Superior temporal gyrus (tissue), 1 donor: ENCODE results near the gene GANAB.
"Not testable (repeated sequence)": the region's sequence is repeated elsewhere in the genome, so short reads cannot be mapped to it uniquely, and the experiment has no call there.

Source experiments
- DNase-seq: peaks from one replicate; pipeline ENCODE4 v3.0.0-alpha.2; 2016; ENCODE audit errors: extremely low spot score

GANAB gene

GRCh38 chr11:62621567-62622470 lies 24.6 kb downstream of the GANAB start, which contains the start of gene B3GAT3:
B3GAT3 (minus strand) TSS chr11:62621986; CDS start chr11:62621947, 39 bp downstream.
- peak; percentile 98 for DNase-seq

GRCh38 chr11:62621027-62621566 lies 25.3 kb downstream of the GANAB start:
- DNase-seq = no peak

- not testable (repeated sequence) for DNase-seq
Observed at GRCh38 chr11:62616957-62617356, 29.5 kb downstream of the GANAB start.

- DNase-seq = no peak
Observed at GRCh38 chr11:62615521-62615920, 30.9 kb downstream of the GANAB start.

GRCh38 chr11:62614275-62614674 lies 32.1 kb downstream of the GANAB start:
- DNase-seq = no peak

GRCh38 chr11:62613291-62613778 lies 33.1 kb downstream of the GANAB start:
- DNase-seq = no peak

- peak; percentile 72 for DNase-seq
Observed at GRCh38 chr11:62612366-62613290, 33.8 kb downstream of the GANAB start, which contains the start of the genes EML3 and ROM1. EML3 (minus strand) TSS chr11:62612775; CDS start chr11:62612457, 318 bp downstream. ROM1 (plus strand) TSS chr11:62613257; CDS start chr11:62613282, 25 bp downstream.

GRCh38 chr11:62611705-62612365 lies 34.6 kb downstream of the GANAB start:
- peak; percentile 19 for DNase-seq

GRCh38 chr11:62610814-62611704 lies 35.4 kb downstream of the GANAB start:
- DNase-seq = no peak

- no peak for DNase-seq
Observed at GRCh38 chr11:62610403-62610802, 36.0 kb downstream of the GANAB start.

GRCh38 chr11:62608776-62609175 lies 37.6 kb downstream of the GANAB start:
- no peak for DNase-seq

- DNase-seq = no peak
Observed at GRCh38 chr11:62607714-62608113, 38.7 kb downstream of the GANAB start.

- DNase-seq = no peak
Observed at GRCh38 chr11:62605902-62606301, 40.5 kb downstream of the GANAB start.

- no peak for DNase-seq
Observed at GRCh38 chr11:62605467-62605866, 40.9 kb downstream of the GANAB start.

GRCh38 chr11:62604460-62605120 lies 41.8 kb downstream of the GANAB start:
- no peak for DNase-seq

- DNase-seq = no peak
Observed at GRCh38 chr11:62603776-62604299, 42.6 kb downstream of the GANAB start.

- no peak for DNase-seq
Observed at GRCh38 chr11:62603072-62603408, 43.4 kb downstream of the GANAB start.

- DNase-seq = peak; percentile 64
Observed at GRCh38 chr11:62602141-62603071, 44.0 kb downstream of the GANAB start.
